H9 (cell line): ENCODE data around the gene SORCS2. TPM values are rescaled to one million over a fixed set of nuclear protein-coding genes. Genes with fewer than 3 reads are reported as not detected.
A peak's percentile ranks its signal among the peaks of the same experiment; 100 is the strongest.

Experiments
- DNase-seq: peaks from one replicate; pipeline ENCODE4 v3.0.0-alpha.2; 2017
- H2AFZ ChIP-seq: one replicate; pipeline ENCODE4 v1.6.1; 2013; ENCODE audit warnings: mild to moderate bottlenecking, low read length, control low read depth, moderate library complexity
- H2AK5ac ChIP-seq: 2 replicates; pipeline ENCODE4 v1.6.1; 2013; ENCODE audit warnings: low read length, control low read depth, mixed read lengths; ENCODE audit not compliant: insufficient read length
- H2BK120ac ChIP-seq: one replicate; pipeline ENCODE4 v1.6.1; 2013; ENCODE audit warnings: low read depth, mild to moderate bottlenecking, low read length, control low read depth, inconsistent platforms; ENCODE audit not compliant: poor library complexity, severe bottlenecking
- H2BK12ac ChIP-seq: 2 replicates; pipeline ENCODE4 v1.6.1; 2013; ENCODE audit warnings: low read length, control low read depth, mixed read lengths, low read depth; ENCODE audit not compliant: insufficient read length
- H2BK15ac ChIP-seq: 2 replicates; pipeline ENCODE4 v1.6.1; 2013; ENCODE audit warnings: low read depth, low read length, control low read depth
- H2BK20ac ChIP-seq: one replicate; pipeline ENCODE4 v1.6.1; 2013; ENCODE audit warnings: low read depth, mild to moderate bottlenecking, low read length, control low read depth, inconsistent platforms; ENCODE audit not compliant: poor library complexity, severe bottlenecking
- H2BK5ac ChIP-seq: 2 replicates; pipeline ENCODE4 v1.6.1; 2013; ENCODE audit warnings: low read length, control low read depth, mixed read lengths; ENCODE audit not compliant: insufficient read length
- H3K14ac ChIP-seq: 2 replicates; pipeline ENCODE4 v1.6.1; 2013; ENCODE audit warnings: low read length, control low read depth; ENCODE audit not compliant: insufficient read depth
- H3K18ac ChIP-seq: 2 replicates; pipeline ENCODE4 v1.6.1; 2013; ENCODE audit warnings: low read depth, mild to moderate bottlenecking, mixed read lengths, low read length, control low read depth; ENCODE audit not compliant: insufficient read length
- H3K23ac ChIP-seq: 2 replicates; pipeline ENCODE4 v1.6.1; 2013; ENCODE audit warnings: low read length, control low read depth, mixed read lengths, low read depth; ENCODE audit not compliant: insufficient read length
- H3K23me2 ChIP-seq: 2 replicates; pipeline ENCODE4 v1.6.1; 2013; ENCODE audit warnings: low read depth, mild to moderate bottlenecking, mixed read lengths, low read length, control low read depth; ENCODE audit not compliant: insufficient read length, poor library complexity, severe bottlenecking
- H3K27ac ChIP-seq: 2 replicates; pipeline ENCODE4 v1.5.1; 2013; ENCODE audit warnings: low read length, control low read depth, mixed read lengths, low read depth; ENCODE audit not compliant: insufficient read length
- H3K27me3 ChIP-seq: 2 replicates; pipeline ENCODE4 v1.6.1; 2013; ENCODE audit warnings: low read length, control low read depth, inconsistent platforms; ENCODE audit not compliant: insufficient read depth
- H3K4ac ChIP-seq: 2 replicates; pipeline ENCODE4 v1.6.1; 2013; ENCODE audit warnings: low read depth, mild to moderate bottlenecking, control low read depth, inconsistent platforms, low read length, moderate library complexity
- H3K4me1 ChIP-seq: 2 replicates; pipeline ENCODE4 v1.6.1; 2013; ENCODE audit warnings: low read length, control low read depth, inconsistent platforms; ENCODE audit not compliant: insufficient read depth
- H3K4me2 ChIP-seq: 2 replicates; pipeline ENCODE4 v1.6.1; 2013; ENCODE audit warnings: low read length, control low read depth, mixed read lengths; ENCODE audit not compliant: insufficient read length, insufficient read depth
- H3K56ac ChIP-seq: 2 replicates; pipeline ENCODE4 v1.6.1; 2013; ENCODE audit warnings: low read depth, mild to moderate bottlenecking, mixed read lengths, low read length, control low read depth; ENCODE audit not compliant: insufficient read length
- H3K79me1 ChIP-seq: 2 replicates; pipeline ENCODE4 v1.6.1; 2013; ENCODE audit warnings: low read depth, mild to moderate bottlenecking, moderate library complexity, low read length, control low read depth, inconsistent platforms; ENCODE audit not compliant: insufficient read depth, poor library complexity, severe bottlenecking
- H3K79me2 ChIP-seq: 2 replicates; pipeline ENCODE4 v1.6.1; 2013; ENCODE audit warnings: low read length, control low read depth, inconsistent platforms; ENCODE audit not compliant: insufficient read depth
- H3K9ac ChIP-seq: 2 replicates; pipeline ENCODE4 v1.6.1; 2013; ENCODE audit warnings: low read length, control low read depth, mixed read lengths; ENCODE audit not compliant: insufficient read length; ENCODE audit errors: extremely low read depth
- H3K9me3 ChIP-seq: one replicate; pipeline ENCODE4 v1.6.1; 2013; ENCODE audit warnings: low read depth, low read length, inconsistent platforms; ENCODE audit not compliant: control insufficient read depth
- H3T11ph ChIP-seq: one replicate; pipeline ENCODE4 v1.6.1; 2013; ENCODE audit warnings: mild to moderate bottlenecking, low read length, control low read depth, inconsistent platforms
- H4K20me1 ChIP-seq: one replicate; pipeline ENCODE4 v1.6.1; 2013; ENCODE audit not compliant: control insufficient read depth, insufficient read length, insufficient read depth
- H4K5ac ChIP-seq: 2 replicates; pipeline ENCODE4 v1.6.1; 2013; ENCODE audit warnings: low read depth, mild to moderate bottlenecking, mixed read lengths, low read length, control low read depth; ENCODE audit not compliant: insufficient read length
- H4K8ac ChIP-seq: replicated peaks from 2 replicates; pipeline ENCODE4 v1.6.1; 2013; ENCODE audit warnings: low read length, control low read depth, mixed read lengths, low read depth; ENCODE audit not compliant: insufficient read length
- H4K91ac ChIP-seq: 2 replicates; pipeline ENCODE4 v1.6.1; 2013; ENCODE audit warnings: low read depth, mild to moderate bottlenecking, moderate library complexity, mixed read lengths, low read length, control low read depth; ENCODE audit not compliant: insufficient read length
- H3K27ac Mint-ChIP-seq, 3 experiments: 2 replicates in 2 of 3; 3 replicates in 1 of 3; pipeline ENCODE4 v1.8.0; 2020 to 2021; ENCODE audit warnings: mixed read lengths in 3 of 3, mild to moderate bottlenecking in 1 of 3, moderate library complexity in 1 of 3
- H3K27me3 Mint-ChIP-seq: 2 replicates; pipeline ENCODE4 v1.8.0; 2021; ENCODE audit warnings: low read depth, mild to moderate bottlenecking, moderate library complexity, mixed read lengths
- H3K36me3 Mint-ChIP-seq, 3 experiments: 2 replicates in 2 of 3; 3 replicates in 1 of 3; pipeline ENCODE4 v1.8.0; 2020 to 2021; ENCODE audit warnings: low read depth in 3 of 3, mixed read lengths in 3 of 3; ENCODE audit not compliant: insufficient read depth in 1 of 3
- H3K4me1 Mint-ChIP-seq, 2 experiments: 2 replicates each; pipeline ENCODE4 v1.8.0; 2020; ENCODE audit warnings: mixed read lengths in 2 of 2
- H3K4me3 Mint-ChIP-seq, 2 experiments: 2 replicates in 1 of 2; 3 replicates in 1 of 2; pipeline ENCODE4 v1.8.0; 2020 to 2021; ENCODE audit warnings: mild to moderate bottlenecking in 2 of 2, mixed read lengths in 2 of 2, moderate library complexity in 1 of 2
- H3K9me3 Mint-ChIP-seq, 2 experiments: 2 replicates in 1 of 2; 3 replicates in 1 of 2; pipeline ENCODE4 v1.8.0; 2020; ENCODE audit warnings: mild to moderate bottlenecking in 2 of 2, mixed read lengths in 2 of 2, moderate library complexity in 1 of 2
- CTCF ChIP-seq: fragments of 200-600 bp; sonication (generic); conservative IDR thresholded peaks from 3 replicates; pipeline ENCODE4 v1.8.0; 2021; ENCODE audit warnings: antibody characterized with exemption, mild to moderate bottlenecking
- WGBS: extraction: QIAGEN DNeasy Blood & Tissue Kit; methylation state at CpG from one replicate; pipeline ENCODE4 v1.1.7; 2013; ENCODE audit warnings: missing lambda C conversion rate, low lambda C conversion rate, mixed read lengths; ENCODE audit not compliant: insufficient read length; ENCODE audit errors: extremely low coverage; 5-methylcytosine and 5-hydroxymethylcytosine counted together
- total RNA-seq: library from RNA; stranded (reverse); gene quantifications from 2 replicates; pipeline ENCODE4 v1.2.1, GENCODE V29; 2021

Gene SORCS2
- total RNA-seq, 1 experiment from 2014 or later: 0.57 TPM

- no peaks in the 10 kb centered on the region for H3K79me1 ChIP-seq
- no peak overlapping the region for H4K5ac ChIP-seq
- Mint-ChIP-seq H3K4me1 (peaks cover 19 to 24% of the 10 kb centered on the region in 2 experiments), H3K4me3 (no peak overlapping the region), H3K27me3 (peaks cover 62% of the 10 kb centered on the region), H3K36me3 (peaks cover 0 to 8% (median 0%) of the 10 kb centered on the region in 3 experiments; a peak in 2 of 7 replicates), H3K27ac (no peak overlapping the region), H3K9me3 (peaks cover 8 to 17% of the 10 kb centered on the region in 2 experiments)
- H3K9ac ChIP-seq: no peak overlapping the region
- no peak for TF ChIP-seq CTCF
- no peak overlapping the region for H2BK5ac ChIP-seq
- H3K27me3 ChIP-seq: peaks cover 13% of the 10 kb centered on the region; the same call in 1 of the 2 replicates
- DNase-seq: peak; percentile 26
- H3K4me1 ChIP-seq: no peaks in the 10 kb centered on the region
- no peak overlapping the region for H2BK20ac ChIP-seq
- H3T11ph ChIP-seq: no peak overlapping the region
- H4K91ac ChIP-seq: no peak overlapping the region
- no peak overlapping the region for H2AFZ ChIP-seq
- H3K18ac ChIP-seq: no peak overlapping the region
- no peak overlapping the region for H3K56ac ChIP-seq
- no peaks in the 10 kb centered on the region for H3K79me2 ChIP-seq
- H2BK12ac ChIP-seq: no peak overlapping the region
- no CpG with 5 or more reads among the region's 4 CpGs for WGBS
- no peak overlapping the region for H2BK15ac ChIP-seq
- H3K27ac ChIP-seq: no peak overlapping the region
- H3K14ac ChIP-seq: no peak overlapping the region
- H3K23me2 ChIP-seq: peaks cover 3% of the 10 kb centered on the region
- H2BK120ac ChIP-seq: no peak overlapping the region
- no peaks in the 10 kb centered on the region for H3K9me3 ChIP-seq
- no peak overlapping the region for H4K8ac ChIP-seq
- no peaks in the 10 kb centered on the region for H4K20me1 ChIP-seq
- no peak overlapping the region for H3K4ac ChIP-seq
- no peak overlapping the region for H2AK5ac ChIP-seq
- no peak overlapping the region for H3K4me2 ChIP-seq
- H3K23ac ChIP-seq: no peak overlapping the region
These were observed 227.8 kb downstream of the SORCS2 start for GRCh38 chr4:7419961-7420660.
